GM18499 (cell line): ENCODE measurements around the gene TJP3.
"Not testable (repeated sequence)": the region's sequence is repeated elsewhere in the genome, so short reads cannot be mapped to it uniquely, and the experiment has no call there.

ENCODE experiments used
- ATAC-seq: cut with Tn5 transposase; IDR thresholded peaks from one replicate; pipeline ENCODE4 v1.9.1; 2021; ENCODE audit warnings: moderate number of reproducible peaks; ENCODE audit not compliant: insufficient read depth, unreplicated experiment

Gene TJP3, protein sequence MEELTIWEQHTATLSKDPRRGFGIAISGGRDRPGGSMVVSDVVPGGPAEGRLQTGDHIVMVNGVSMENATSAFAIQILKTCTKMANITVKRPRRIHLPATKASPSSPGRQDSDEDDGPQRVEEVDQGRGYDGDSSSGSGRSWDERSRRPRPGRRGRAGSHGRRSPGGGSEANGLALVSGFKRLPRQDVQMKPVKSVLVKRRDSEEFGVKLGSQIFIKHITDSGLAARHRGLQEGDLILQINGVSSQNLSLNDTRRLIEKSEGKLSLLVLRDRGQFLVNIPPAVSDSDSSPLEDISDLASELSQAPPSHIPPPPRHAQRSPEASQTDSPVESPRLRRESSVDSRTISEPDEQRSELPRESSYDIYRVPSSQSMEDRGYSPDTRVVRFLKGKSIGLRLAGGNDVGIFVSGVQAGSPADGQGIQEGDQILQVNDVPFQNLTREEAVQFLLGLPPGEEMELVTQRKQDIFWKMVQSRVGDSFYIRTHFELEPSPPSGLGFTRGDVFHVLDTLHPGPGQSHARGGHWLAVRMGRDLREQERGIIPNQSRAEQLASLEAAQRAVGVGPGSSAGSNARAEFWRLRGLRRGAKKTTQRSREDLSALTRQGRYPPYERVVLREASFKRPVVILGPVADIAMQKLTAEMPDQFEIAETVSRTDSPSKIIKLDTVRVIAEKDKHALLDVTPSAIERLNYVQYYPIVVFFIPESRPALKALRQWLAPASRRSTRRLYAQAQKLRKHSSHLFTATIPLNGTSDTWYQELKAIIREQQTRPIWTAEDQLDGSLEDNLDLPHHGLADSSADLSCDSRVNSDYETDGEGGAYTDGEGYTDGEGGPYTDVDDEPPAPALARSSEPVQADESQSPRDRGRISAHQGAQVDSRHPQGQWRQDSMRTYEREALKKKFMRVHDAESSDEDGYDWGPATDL

DNA sequence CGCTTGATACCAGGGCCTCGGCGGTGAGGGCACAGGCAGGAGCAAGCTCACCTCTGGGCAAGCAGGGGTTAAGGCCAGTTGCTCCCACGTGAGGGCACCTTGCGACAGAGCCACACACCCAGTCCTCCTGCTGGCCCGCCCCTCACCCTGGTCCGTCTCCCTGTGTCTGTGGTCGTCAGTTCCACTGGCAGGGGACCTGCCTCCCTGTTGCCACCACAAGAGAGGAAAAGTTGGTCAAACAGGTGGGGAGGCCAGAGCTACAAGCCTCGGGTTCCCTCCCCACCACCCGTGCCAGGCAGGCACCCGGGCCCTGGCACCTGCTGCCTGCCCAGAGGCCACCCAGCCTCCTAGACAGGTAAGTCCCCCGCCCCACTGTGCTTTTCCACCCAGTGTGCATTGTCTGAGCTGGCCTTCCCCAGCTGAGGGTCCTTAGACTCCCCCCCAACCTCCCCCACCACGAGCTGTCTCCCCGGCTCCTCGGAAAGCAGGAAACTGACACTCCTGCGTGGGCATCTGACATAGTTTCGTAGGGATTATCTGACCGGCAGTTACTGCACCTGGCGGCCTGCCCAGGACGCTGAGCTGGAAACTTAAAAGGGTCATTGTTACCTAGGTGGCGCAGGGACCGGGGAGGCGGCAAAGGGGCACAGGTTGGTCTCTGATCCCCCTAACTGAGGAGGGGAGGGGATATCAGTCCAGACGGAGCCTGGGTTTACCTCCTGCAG is at the start of gene TJP3:
Gene TJP3 (plus strand): TSS at position 178 of the 725 bp plus-strand sequence. CDS start 20,049 bp downstream, outside the sequence.
- ATAC-seq: no peak

DNA sequence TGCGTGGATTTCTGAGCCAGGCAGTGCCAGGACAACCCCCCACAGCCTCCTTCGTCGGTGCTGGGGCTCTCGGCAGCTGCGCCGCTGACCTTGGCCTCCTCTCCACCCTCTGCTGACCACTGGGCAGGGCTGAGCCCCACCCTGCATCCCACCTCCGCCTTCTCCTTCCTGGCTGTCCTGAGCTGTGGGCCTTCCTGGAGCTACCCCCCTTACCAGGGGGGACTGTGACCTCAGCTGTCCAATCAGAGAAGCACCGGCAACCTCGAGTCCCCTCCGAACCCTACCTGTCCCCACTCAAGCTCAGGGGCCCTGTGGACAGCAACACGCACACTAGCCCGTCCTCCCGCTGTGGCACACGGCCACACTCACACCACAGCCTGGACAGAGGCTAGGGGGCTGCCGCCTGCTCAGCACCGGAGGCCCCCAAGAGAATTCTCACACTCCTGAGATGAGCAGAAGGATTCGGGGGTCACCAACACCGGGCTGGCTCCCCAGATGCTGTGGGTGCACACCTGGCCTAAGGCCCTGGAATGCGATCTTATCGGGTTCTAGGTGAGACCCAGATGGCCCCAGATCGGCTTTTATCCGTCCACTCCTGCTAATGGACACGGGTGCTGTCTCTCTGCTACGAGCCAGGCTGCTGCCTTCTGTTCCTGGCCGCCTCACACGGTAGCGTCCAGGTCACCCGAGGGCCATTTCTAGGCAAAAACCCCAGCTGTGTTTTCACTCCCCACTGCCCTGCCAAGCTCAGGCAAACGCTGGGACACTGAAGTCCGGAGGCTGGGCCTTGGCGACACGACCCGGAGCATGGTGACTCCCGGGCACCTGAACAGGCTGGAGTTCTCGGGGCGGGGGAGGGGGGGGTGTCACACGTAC is 49.1 kb upstream of the TJP3 start:
- no peak for ATAC-seq

DNA sequence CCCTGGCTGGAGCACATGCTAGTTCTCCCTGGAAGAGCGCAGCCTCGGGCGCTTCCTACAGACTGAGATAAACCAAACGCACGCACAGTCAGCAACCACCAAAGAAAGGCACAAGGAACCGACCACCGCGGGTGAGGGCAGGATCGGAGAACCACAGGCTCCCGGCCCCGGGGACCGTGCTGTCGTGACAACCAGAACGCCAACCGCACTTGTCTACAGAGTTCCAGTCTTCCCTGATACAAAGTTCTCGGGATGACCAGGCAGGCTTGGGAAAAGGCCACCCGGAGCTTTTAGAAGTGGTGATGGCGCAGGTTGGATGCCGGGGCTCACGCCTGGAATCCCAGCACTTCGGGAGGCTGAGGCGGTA is 48.5 kb upstream of the TJP3 start:
- no peak for ATAC-seq

DNA sequence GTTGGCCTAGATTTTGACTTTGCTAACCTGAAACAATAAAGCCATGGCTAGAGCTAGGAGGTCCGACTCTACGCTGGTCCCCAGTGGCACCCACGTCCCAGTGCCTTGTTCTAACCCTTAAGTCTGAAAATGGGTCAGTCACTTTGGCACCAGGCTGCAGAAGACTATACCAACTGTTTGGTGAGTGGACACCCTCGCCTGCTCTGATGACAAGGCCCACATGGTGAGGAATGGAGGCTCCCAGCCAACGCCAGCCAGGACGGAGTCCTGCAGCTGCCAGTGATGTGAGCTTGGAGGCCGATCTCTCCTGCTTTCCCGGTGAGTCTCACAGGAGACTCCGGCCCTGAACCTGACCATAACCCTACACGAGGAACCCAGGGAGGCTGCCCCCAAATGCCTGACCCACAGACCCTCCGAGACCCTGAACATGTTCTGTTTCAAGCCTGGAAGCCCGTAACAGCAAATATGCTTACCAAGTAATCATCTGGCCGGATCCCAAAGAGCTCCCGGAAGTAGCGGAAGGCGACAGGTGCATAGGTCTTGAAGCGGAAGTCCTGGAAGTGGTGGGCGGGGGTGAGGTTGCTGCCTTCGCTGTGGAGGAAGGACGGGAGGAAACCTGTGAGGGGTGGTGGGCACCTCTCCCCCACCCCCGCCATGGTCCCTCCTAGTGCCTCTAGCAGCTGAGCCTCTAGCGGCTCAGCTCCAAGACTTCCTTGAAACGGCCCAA is 47.5 kb upstream of the TJP3 start:
- ATAC-seq: no peak

DNA sequence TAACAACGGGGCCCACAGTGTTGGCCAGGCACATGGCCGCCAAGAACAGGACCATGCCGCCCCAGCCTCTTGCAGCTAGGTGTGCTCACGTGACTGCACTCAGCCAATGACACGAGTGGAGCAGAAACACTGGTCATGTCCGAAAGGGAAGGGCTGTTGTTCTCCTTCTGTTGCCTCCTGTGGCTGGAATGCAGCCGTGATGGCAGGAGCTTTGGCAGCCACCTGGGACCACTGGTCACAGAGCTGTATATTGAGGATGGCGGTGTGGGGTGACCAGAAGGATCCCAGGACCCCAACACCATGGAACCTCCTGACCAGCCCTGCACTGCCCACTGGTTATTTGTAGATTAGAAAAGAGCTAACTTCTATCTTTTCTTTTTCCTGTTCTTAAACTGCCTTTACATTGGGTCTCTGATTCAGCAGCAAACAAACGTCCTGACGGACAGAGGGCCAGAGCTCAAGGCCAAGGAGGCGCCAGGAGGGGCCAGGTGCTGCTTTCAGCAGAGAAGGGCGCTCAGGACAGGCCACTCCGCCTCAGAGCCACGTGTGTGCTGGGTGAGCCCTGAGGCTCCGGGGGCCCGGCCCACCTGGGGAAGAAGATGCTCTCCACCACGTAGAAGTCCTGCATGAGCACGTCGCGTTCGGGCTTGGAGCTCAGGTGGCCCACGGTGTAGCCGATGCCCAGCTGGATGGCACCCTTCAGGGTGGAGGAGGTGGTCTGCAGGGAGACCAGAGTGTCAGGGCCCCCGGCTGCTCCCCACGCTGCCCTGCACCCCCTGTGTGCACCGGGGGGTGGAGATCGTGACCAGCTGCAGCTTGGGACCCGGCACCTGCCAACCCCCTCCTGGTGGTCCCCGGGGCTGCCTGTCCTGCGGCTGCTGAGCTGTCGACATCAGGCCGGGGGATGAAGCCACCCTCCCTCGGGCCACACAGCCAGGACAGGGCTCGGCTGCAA is 46.6 kb upstream of the TJP3 start:
- no peak for ATAC-seq

DNA sequence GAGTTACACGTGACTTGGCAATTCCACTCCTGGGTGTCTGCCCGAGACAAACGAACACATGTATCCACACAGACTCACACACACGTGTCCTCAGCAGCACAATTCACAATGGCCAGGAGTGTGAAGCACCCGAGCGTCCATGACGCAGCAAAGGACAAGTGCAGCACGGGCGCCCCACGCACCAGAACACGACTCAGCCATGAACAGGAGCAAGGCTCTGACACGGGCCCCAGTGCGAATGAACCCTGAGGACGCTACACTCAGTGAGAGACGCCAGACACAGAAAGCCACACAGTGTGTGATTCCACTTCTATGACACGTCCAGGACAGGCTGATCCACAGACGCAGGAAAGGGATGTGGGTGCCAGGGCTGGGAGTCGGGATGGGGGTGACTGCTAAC is 44.3 kb upstream of the TJP3 start:
- no peak for ATAC-seq

DNA sequence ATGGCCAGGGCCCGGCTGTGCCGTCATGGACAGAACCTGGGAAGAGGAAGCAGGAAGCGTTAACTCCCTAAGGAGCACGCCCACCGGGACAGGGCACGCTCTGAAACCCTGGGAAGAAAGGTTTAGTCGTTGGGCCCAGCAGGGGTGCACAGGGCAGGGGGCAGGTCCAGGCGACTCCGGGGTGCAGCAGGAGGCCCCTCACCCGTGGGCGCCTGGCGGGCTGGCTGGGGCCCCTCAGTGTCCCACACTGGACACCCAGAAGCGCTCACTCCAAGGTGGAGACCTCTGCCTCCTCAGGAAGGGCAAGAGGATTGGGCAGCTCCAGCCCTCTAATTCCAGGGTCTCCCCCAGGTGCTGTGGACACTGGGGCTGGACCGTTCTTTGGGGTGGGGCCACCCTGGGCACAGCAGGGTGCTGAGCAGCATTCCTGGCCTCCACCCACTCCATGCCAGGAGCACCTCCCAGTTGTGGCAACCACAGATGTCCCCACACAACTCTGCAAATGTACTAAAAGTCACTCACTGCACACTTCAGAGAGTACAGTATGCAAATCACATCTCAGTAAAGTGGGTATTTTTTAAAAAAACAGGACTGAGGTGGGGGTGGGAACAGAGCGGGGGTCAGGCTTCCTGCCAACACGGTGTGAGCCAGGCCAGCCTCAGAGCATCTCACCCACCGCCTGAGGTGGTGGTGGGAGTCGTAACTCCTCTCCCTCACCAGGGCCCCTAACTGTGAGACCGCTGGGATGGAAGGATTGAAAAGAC is 43.1 kb upstream of the TJP3 start:
- no peak for ATAC-seq

DNA sequence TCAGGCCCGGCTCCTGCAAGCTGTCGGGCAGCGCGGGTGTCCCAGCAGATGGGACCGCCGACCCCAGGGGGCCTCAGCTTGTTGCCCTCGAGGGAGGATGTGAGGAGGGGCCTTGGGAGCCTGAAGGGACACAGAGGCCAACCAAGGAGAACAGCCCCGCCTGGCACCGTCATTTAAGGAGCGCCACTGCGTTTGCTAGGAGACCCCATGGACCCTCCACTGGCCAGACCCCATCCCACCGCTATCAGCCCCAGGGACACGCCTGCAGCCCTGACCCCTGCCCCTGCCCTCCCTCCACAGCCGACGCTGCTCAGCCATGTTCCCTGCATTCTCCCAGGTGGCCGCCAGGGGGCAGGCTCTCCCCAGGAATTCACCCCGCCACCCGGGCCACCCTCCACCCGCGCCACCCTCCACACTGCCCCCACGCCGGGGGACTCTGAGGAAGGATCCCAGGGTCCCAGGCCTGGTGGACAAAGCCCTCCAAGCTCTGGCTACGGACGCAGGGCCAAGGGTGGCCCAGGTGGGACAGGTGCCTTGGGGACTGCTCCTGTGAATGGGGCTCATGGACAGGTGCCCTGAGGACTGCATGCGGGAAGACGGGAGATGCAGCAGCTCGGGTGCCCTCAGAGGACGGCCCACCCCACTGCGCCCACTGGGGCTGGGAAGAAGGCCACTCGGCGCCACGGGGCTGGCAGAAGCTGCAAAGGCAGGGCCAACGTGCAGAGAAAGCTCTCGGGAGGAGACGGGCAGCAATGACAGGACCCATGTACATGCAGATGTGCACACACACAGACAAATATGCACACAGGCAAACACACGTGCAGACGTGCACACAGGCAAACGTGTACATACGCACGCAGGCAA is 42.3 kb upstream of the TJP3 start:
- no peak for ATAC-seq

DNA sequence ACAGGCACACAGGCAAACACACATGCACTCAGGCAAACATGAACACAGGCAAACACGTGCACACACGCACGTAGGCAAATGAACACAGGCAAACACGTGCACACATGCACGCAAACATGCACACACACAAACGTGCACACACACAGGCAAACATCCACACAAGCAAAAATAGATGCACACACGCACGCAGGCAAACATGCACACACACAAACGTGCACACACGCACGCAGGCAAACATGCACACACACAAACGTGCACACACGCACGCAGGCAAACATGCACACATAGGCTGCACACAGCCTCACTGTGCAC is 41.7 kb upstream of the TJP3 start:
- not testable (repeated sequence) for ATAC-seq

DNA sequence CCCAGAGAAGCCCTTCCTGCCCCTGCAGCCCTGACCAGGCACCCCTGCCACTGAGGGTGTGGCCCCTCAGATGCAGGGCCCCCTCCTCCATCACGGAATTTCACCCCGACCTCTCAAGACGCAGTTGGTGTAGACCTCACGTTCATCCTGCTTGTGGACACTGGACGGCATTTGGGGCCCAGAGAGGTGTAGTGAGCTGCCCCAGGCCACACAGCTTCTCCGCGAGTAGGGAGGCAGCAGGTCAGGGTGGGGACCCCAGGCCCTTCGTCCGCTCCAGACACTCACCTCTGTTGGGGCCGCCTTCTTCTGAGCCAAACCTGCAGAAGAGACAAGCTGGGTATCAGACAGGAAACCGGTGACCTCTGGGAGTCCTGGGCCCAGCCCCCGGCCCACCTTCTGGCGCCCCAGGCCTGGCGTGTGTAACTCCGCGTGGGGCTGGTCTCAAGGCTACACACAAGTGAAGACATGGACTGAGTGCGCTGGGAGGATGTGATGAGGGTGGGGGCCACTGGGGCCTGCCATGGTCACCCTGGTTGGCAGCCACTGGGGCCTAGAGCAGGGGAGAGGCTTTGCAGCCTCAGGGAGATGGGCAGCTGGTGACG is 41.0 kb upstream of the TJP3 start:
- ATAC-seq: no peak

DNA sequence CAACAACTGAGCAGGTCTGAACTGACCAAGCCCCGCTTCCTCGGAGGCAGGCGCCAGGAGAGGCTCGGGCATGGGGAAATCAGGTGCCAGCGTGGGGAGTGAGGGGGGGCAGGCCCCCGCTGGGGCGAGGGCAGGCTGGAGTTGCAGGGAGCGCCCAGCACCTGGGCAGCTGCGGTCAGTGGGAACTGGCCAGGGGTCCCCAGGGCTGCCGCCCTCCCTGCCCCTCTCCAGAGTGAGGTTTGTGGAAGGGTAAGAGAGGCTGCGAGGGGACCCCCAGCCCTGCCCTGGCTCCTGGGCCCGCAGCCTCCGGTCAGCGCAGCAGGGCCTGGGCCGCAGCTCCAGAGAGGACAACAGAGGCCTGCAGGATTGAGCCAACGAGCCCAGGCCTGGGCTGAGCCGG is 40.4 kb upstream of the TJP3 start:
- no peak for ATAC-seq

DNA sequence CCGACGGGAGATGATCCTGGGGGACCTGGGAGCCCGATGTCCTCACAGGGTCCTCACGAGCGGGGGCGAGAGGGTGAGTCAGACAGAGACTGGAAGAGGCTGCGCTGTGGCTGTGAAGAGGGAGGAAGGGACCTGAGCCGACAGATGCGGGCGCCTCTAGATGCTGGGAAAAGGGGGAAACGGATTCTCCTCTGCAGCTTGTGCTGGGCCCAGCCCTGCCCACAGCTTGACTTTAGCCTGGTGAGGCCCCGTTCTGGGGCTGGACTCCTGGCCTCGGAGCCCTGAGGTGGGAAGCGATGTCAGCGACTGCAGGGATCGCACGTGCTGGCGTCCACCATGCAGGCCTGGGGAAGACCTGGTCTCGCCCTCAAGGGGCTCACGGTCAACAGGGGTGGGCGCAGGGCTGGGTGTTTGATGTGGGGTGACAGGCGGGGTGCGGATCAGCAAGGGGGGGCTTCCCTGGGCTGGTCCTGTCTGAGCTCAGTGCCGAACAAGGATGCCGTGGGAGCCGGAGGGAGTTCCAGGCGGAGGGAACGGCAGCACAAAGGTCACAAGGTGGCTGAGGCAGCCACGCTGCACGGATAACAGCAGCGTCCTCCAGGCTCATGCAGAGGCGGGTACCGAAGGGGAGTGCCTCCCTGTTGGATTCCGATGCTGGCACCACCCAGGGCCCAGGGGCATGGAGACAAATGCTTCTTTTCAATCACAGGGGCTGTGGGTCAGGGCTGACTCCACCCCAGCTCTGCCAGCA is 39.7 kb upstream of the TJP3 start:
- no peak for ATAC-seq

DNA sequence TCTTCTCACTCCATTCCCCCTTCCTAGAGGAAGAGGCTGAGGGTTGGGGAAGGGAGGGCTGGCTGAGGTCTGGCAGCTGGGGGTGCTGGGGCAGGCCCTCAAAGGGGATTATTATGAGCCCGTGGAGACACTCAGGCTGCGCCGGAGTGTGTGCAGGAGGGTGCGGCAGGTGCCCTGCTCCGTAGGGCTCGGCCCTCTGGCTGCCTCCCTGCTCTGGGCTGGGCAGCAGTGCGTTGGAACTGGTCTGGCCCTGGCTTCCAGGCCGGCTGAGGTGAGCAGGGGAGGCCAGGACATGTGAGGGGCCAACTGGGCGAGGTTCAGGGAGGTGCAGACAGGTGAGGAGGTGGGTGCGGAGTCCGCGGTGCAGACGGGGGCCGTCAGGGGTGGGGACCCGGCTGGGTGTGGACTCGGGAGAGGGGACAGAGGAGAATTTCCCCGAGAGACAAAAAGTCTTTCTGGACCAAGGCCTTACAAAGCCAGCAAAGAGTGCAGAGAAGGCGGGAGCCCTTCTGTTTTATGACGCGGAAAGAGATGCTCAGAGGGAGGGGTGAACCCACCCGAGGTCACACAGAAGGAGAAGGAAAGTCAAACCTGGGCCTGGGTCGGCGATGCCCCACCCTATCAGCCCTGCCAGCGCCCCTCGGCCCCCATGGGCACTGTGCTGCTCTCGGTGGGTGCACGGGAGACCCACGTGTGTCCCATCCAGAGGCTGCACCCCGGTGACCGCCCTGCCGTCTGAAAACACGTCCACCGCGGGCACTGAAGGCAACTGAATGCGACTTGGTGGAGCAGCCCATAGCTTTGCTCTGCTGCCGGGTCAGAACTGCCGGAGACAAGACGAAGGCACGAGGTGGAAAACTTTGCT is 38.9 kb upstream of the TJP3 start:
- no peak for ATAC-seq

DNA sequence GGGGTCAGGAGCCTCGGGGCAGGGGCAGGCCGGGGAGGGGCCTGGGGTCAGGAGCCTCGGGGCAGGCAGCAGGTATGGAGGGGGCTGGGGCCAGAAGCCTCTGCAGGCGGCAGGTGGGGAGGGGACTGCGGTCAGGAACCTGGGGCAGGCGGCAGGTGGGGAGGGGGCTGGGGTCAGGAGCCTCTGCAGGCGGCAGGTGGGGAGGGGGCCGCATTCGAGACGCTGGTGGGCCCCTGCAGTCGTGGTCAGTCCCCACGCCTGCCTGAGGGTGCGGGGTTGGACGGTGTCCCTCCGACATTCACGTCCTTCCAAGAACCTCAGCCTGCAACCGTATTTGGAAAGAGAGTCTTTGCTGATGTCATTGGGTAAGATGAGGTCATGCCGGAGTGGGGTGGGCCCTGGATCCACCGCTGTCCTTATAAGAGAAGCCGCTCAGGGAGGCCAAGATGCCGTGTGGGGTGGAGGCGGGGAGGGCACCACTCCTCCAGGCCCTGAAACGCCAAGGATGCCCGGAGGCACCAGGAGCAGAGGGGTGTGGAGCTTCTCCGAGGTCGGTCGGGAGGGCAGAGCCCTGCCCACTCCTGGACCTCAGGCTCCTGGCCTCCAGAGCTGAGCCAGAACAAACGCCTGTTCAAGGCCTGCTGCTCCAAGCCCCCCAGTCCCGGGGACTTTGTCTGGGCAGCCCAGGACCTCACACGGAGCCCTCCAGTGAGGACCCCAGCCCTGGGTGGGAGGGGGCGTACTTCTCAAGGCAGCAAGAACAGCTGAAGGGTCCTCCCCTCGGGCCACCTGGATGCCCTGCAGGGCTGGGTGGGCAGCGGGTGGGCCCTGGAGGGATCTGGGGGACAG is 38.0 kb upstream of the TJP3 start:
- ATAC-seq: no peak
